ENCODE data around the gene STIMATE.

Gene STIMATE

GRCh38 chr3:52791366-52791765 is 106.0 kb downstream of the STIMATE start:
- Histone ChIP-seq H3K9me3 (ENCODE audit: control insufficient read depth, low read length) (no peaks in the 10 kb centered on the region), H3K36me3 (ENCODE audit: control insufficient read depth, insufficient read depth, low read length) (no peaks in the 10 kb centered on the region), H3K27me3 (ENCODE audit: control insufficient read depth, insufficient read depth, low read length) (no peaks in the 10 kb centered on the region), H3K9ac (ENCODE audit: low read length) (no peak overlapping the region), H3K4me1 (ENCODE audit: control insufficient read depth, insufficient read depth, low read length) (no peaks in the 10 kb centered on the region), H3K4me3 (ENCODE audit: low read length) (no peak overlapping the region)

- no peaks in the 10 kb centered on the region for H3K36me3 ChIP-seq (ENCODE audit: control insufficient read depth, insufficient read depth, low read length)
- H3K4me1 ChIP-seq (ENCODE audit: control insufficient read depth, insufficient read depth, low read length) = no peaks in the 10 kb centered on the region
- no peaks in the 10 kb centered on the region for H3K27me3 ChIP-seq (ENCODE audit: control insufficient read depth, insufficient read depth, low read length)
- no peak overlapping the region for H3K4me3 ChIP-seq (ENCODE audit: low read length)
- H3K9me3 ChIP-seq (ENCODE audit: control insufficient read depth, low read length) = no peaks in the 10 kb centered on the region
- no peak overlapping the region for H3K9ac ChIP-seq (ENCODE audit: low read length)
These were observed 106.6 kb downstream of the STIMATE start for GRCh38 chr3:52790741-52791140.

DNA sequence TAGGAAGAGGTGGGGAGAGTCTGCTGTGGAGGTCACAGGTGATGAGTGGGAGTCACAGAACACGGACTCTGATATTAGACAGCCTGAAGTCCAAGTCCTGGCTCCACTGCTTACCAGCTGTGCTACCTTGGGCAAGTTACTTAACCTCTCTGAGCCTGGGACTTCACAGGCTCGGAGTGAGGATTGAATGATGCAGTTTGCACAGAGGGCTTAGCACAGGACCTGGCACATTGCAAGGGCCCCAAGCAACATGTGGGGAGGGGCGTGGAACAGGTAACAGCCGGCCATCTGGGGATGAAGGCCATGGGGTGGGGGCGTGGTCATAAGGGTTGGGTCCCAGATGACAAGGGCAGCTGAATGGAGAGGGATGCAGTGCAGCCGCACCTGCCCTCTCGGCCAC is 107.0 kb downstream of the STIMATE start:
- H3K9ac ChIP-seq (ENCODE audit: low read length) = no peak overlapping the region
- no peaks in the 10 kb centered on the region for H3K9me3 ChIP-seq (ENCODE audit: control insufficient read depth, low read length)
- H3K4me1 ChIP-seq (ENCODE audit: control insufficient read depth, insufficient read depth, low read length) = no peaks in the 10 kb centered on the region
- H3K4me3 ChIP-seq (ENCODE audit: low read length) = no peak overlapping the region
- no peaks in the 10 kb centered on the region for H3K36me3 ChIP-seq (ENCODE audit: control insufficient read depth, insufficient read depth, low read length)
- H3K27me3 ChIP-seq (ENCODE audit: control insufficient read depth, insufficient read depth, low read length) = no peaks in the 10 kb centered on the region

- H3K4me1 ChIP-seq (ENCODE audit: control insufficient read depth, insufficient read depth, low read length) = no peaks in the 10 kb centered on the region
- no peak overlapping the region for H3K9ac ChIP-seq (ENCODE audit: low read length)
- no peaks in the 10 kb centered on the region for H3K36me3 ChIP-seq (ENCODE audit: control insufficient read depth, insufficient read depth, low read length)
- H3K27me3 ChIP-seq (ENCODE audit: control insufficient read depth, insufficient read depth, low read length) = no peaks in the 10 kb centered on the region
- no peak overlapping the region for H3K4me3 ChIP-seq (ENCODE audit: low read length)
- H3K9me3 ChIP-seq (ENCODE audit: control insufficient read depth, low read length) = no peaks in the 10 kb centered on the region
These were observed 107.7 kb downstream of the STIMATE start for GRCh38 chr3:52789746-52790040.

DNA sequence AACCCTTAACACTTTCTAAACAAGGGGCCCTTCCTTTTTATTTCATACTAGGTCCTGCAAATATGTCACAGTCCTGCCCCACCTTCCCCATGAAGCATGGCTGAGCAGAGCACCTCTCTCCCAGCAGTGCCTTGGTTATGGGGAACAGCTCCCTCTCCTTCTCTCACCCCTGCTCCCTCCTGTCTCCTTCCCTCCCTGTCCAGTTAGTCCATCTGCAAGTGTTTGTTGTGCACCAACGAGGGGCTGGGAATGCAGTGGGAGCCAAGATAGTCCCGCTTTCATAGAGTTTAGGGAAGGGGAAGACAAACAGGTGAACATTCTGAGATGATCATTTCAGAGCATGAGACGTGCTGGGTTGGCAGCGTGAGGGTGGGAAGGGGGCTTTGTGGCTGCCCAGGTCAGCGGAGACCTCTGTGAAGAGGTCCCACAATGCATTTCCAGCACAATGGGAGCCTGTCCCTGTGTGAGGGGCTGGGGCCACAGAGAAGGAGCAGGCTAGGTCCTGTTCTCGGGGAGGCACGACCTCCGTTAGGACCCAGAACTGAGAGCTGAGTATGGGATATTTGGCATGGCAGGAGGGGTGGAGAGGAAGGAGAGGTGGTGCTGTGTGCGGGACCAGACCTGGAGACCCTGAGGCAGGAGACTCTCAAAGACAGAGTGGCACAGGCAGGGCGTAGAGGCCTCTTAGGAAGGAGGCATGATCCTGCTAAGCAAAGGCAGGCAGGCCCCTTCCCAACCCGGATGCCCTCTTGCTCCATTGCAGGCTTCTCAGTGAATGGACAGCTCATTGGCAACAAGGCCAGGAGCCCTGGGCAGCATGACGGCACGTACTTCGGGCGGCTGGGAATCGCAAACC is 108.2 kb downstream of the STIMATE start:
- Histone ChIP-seq H3K9me3 (ENCODE audit: control insufficient read depth, low read length) (no peaks in the 10 kb centered on the region), H3K36me3 (ENCODE audit: control insufficient read depth, insufficient read depth, low read length) (no peaks in the 10 kb centered on the region), H3K4me3 (ENCODE audit: low read length) (no peak overlapping the region), H3K27me3 (ENCODE audit: control insufficient read depth, insufficient read depth, low read length) (no peaks in the 10 kb centered on the region), H3K9ac (ENCODE audit: low read length) (no peak overlapping the region), H3K4me1 (ENCODE audit: control insufficient read depth, insufficient read depth, low read length) (no peaks in the 10 kb centered on the region)

GRCh38 chr3:52787672-52788625 is 109.4 kb downstream of the STIMATE start:
- Histone ChIP-seq H3K9me3 (ENCODE audit: control insufficient read depth, low read length) (no peaks in the 10 kb centered on the region), H3K9ac (ENCODE audit: low read length) (no peak overlapping the region), H3K27me3 (ENCODE audit: control insufficient read depth, insufficient read depth, low read length) (no peaks in the 10 kb centered on the region), H3K4me1 (ENCODE audit: control insufficient read depth, insufficient read depth, low read length) (no peaks in the 10 kb centered on the region), H3K4me3 (ENCODE audit: low read length) (no peak overlapping the region), H3K36me3 (ENCODE audit: control insufficient read depth, insufficient read depth, low read length) (no peaks in the 10 kb centered on the region)

- Histone ChIP-seq H3K36me3 (ENCODE audit: control insufficient read depth, insufficient read depth, low read length) (no peaks in the 10 kb centered on the region), H3K27me3 (ENCODE audit: control insufficient read depth, insufficient read depth, low read length) (peaks cover 4% of the 10 kb centered on the region), H3K9ac (ENCODE audit: low read length) (no peak overlapping the region)
These were observed 110.1 kb downstream of the STIMATE start for GRCh38 chr3:52787246-52787645.

More at GRCh38 chr3:52787246-52787645, 110.1 kb downstream of the STIMATE start:
- Histone ChIP-seq H3K4me3 (ENCODE audit: low read length) (no peak overlapping the region), H3K9me3 (ENCODE audit: control insufficient read depth, low read length) (no peaks in the 10 kb centered on the region), H3K4me1 (ENCODE audit: control insufficient read depth, insufficient read depth, low read length) (no peaks in the 10 kb centered on the region)

All from mucosa of stomach (tissue), 1 donor.